HFFc6 (cell line): Measurements from ENCODE around the gene INHBA. TPM values are rescaled to one million over a fixed set of nuclear protein-coding genes. Genes with fewer than 3 reads are reported as not detected.

Experiments
- DNase-seq: peaks from one replicate; pipeline ENCODE4 v3.0.0-alpha.2; 2018
- H3K27ac Mint-ChIP-seq: 2 replicates; pipeline ENCODE4 v1.8.0; 2020; ENCODE audit warnings: mild to moderate bottlenecking, mixed read lengths
- H3K27me3 Mint-ChIP-seq: 2 replicates; pipeline ENCODE4 v1.8.0; 2021; ENCODE audit warnings: mild to moderate bottlenecking, moderate library complexity, mixed read lengths; ENCODE audit not compliant: insufficient read depth
- H3K36me3 Mint-ChIP-seq: 2 replicates; pipeline ENCODE4 v1.8.0; 2021; ENCODE audit warnings: low read depth, mixed read lengths
- H3K4me1 Mint-ChIP-seq: 2 replicates; pipeline ENCODE4 v1.8.0; 2020; ENCODE audit warnings: low read depth, mixed read lengths
- H3K4me3 Mint-ChIP-seq: 2 replicates; pipeline ENCODE4 v1.8.0; 2020; ENCODE audit warnings: mild to moderate bottlenecking, moderate library complexity, mixed read lengths
- H3K9me3 Mint-ChIP-seq: 2 replicates; pipeline ENCODE4 v1.8.0; 2020; ENCODE audit warnings: mild to moderate bottlenecking, mixed read lengths
- CTCF ChIP-seq: fragments of 200-600 bp; sonication (generic); IDR thresholded peaks from 2 replicates; pipeline ENCODE4 v1.5.0; 2021; ENCODE audit warnings: antibody characterized with exemption, mild to moderate bottlenecking
- total RNA-seq, 6 experiments: library from RNA; stranded (reverse); fragmentation: NEBNext Ultra II Directional; extraction: Animal tissue kit (Norgen Biotek cat#: 25700); gene quantifications; 2 replicates in 1 of 6; 3 replicates in 5 of 6; pipeline ENCODE4 v1.2.3, GENCODE V29; 2021

The INHBA gene
- total RNA-seq, 6 experiments from 2014 or later = 18.1 to 29.9 (median 20.2) TPM

GRCh38 chr7:41711283-41712064, 8.6 kb upstream of the INHBA start:
- Mint-ChIP-seq H3K4me1 (peaks cover 44% of the 10 kb centered on the region), H3K36me3 (no peaks in the 10 kb centered on the region), H3K4me3 (no peak overlapping the region), H3K9me3 (no peaks in the 10 kb centered on the region), H3K27me3 (no peaks in the 10 kb centered on the region), H3K27ac (no peak overlapping the region)
- DNase-seq = no peak
- peak; percentile 74 for TF ChIP-seq CTCF

DNA sequence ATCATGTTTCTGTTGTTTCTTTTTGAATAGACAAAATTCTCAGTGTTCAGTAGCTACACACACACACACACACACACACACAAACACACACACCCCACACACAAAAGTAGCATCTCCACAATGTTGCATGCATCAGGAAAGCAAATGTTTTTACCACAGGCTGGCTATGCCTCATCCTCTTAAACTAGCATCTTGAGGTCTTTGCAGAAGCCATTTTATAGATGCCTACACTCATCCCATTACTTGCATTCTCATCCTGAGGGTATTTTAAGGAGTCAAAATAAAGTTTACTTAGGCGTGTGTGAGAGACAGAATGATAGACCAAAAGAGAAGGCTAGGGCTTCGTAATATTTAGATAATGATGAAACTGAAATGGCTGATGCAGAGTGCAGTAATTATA, 7.9 kb upstream of the INHBA start:
- Mint-ChIP-seq H3K4me1 (peaks cover 50% of the 10 kb centered on the region), H3K27ac (0 out of 2 replicates have a peak overlapping the region, but pooled peaks have one; percentile 0), H3K9me3 (no peaks in the 10 kb centered on the region), H3K36me3 (no peaks in the 10 kb centered on the region), H3K27me3 (no peaks in the 10 kb centered on the region), H3K4me3 (no peak overlapping the region)
- DNase-seq = no peak
- TF ChIP-seq CTCF = no peak

DNA sequence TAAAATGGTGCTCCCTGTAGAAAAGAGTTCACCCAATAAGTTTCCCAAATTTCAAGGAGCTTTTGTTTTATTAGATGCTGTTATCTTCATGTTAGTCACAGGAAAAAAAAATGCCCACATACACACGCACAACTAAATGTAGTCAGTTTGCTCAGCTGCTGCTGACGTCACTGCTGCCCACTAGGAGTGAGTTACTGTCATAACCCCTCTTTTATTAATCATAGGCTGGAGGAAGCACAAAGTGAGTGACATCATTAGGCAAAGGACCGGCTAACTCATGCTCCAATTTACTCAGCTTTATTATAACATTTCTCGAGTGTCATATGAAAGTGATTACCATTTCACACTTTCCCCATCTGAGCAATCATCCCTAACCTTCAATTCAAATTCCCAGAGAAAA, 6.7 kb upstream of the INHBA start:
- H3K27ac Mint-ChIP-seq = peak overlapping the region; percentile 66
- H3K27me3 Mint-ChIP-seq = no peaks in the 10 kb centered on the region
- H3K36me3 Mint-ChIP-seq = no peaks in the 10 kb centered on the region
- peaks cover 62% of the 10 kb centered on the region for H3K4me1 Mint-ChIP-seq
- no peak overlapping the region for H3K4me3 Mint-ChIP-seq
- no peak for TF ChIP-seq CTCF
- H3K9me3 Mint-ChIP-seq = no peaks in the 10 kb centered on the region
- peak; percentile 90 for DNase-seq

DNA sequence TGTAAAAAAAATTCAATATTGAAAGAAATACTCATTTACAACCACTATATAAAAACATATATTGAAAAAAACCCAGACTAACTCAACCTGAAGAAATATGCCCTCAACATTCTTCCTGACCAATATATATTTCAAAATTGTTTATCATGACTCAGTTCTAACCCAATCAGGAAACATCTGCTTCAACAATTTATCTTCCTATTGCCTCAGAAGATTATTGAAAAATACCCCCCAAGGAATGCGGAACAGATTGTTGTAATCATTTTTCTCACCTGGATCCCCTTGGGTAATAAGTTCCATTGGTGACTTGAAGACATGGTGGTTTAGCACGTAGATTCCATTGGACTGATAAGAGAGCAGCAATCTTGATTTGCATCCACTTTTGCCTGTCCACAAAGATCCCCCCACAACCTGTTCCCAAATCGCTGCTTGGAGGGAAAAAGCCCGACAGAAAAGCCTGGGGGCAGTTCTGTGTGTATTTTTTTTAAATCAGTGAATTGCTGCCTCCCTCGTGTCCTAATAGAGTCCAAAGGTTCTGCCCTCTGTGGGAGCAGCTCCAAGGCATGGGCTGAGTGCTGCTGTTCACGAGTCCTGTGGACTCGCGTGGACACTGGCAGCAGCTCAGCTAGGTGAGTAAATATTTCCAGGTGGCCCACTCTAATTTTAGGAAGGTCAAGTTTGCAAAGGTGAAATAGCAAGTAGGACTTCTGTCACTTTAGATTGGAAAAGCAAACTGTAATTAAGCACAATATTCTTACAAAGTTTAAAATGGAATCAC, 5.9 kb upstream of the INHBA start:
- H3K4me1 Mint-ChIP-seq = peaks cover 71% of the 10 kb centered on the region
- H3K9me3 Mint-ChIP-seq = no peaks in the 10 kb centered on the region
- H3K36me3 Mint-ChIP-seq = no peaks in the 10 kb centered on the region
- TF ChIP-seq CTCF = no peak
- DNase-seq = no peak
- no peaks in the 10 kb centered on the region; the same call in 1 of the 2 replicates for H3K27me3 Mint-ChIP-seq
- H3K4me3 Mint-ChIP-seq = no peak overlapping the region
- peak overlapping the region; percentile 66 for H3K27ac Mint-ChIP-seq

DNA sequence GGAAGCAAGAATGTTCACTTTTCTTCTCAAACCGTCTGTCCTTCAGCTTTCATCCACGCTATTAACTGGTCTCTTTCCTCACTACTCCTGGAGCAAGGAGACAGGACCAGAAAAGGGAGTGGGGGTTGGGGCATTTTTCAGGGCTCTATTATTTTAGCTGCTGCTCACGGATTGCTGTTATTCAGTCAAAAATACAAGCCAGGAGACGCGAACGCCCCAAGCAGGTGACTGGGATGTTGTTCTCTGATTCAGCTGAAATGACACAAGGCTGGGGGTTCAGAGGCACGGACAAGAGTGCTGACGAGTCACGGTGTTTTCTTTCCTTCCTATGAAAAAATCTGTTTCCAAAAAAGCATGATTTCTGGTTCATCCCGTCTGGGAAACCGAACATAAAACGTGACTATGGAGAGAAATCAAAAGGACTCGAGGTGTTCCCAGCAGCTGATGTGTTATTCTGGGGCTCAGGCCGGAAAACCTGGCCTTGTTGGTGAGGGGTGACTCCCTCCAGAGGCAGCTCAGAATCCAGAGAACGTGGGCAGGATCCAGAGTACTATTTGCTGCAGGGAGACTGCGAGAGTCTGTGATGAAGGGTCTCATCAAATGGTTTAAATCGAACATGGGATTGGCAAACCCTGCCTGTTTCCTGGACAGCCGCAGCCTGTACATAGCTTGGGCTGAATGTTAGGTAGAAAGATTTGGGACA, 3.5 kb upstream of the INHBA start:
- H3K27me3 Mint-ChIP-seq = no peaks in the 10 kb centered on the region; the same call in 1 of the 2 replicates
- H3K4me3 Mint-ChIP-seq = peak overlapping the region; percentile 91; the same call in 1 of the 2 replicates
- no peak for DNase-seq
- no peak for TF ChIP-seq CTCF
- no peaks in the 10 kb centered on the region for H3K36me3 Mint-ChIP-seq
- peak overlapping the region; percentile 90 for H3K27ac Mint-ChIP-seq
- peaks cover 90% of the 10 kb centered on the region for H3K4me1 Mint-ChIP-seq
- no peaks in the 10 kb centered on the region for H3K9me3 Mint-ChIP-seq
